ENCODE data around the gene RALB.

- TF ChIP-seq CTCF (IDR thresholded peaks at IDR 0.05) (no peak), EP300 (IDR thresholded peaks at IDR 0.05) (no peak), POLR2AphosphoS5 (IDR thresholded peaks at IDR 0.05) (no peak), POLR2A (IDR thresholded peaks at IDR 0.05) (no peak)
Observed at GRCh38 chr2:120224256-120224655, 28.4 kb upstream of the RALB start.

Data from upper lobe of left lung (tissue), 4 donors.